Tibial nerve (tissue), 4 donors: ENCODE measurements around the gene HLA-DQB1. TPM values are rescaled to one million over a fixed set of nuclear protein-coding genes. Genes with fewer than 3 reads are reported as not detected.
"Not testable (repeated sequence)": the region's sequence is repeated elsewhere in the genome, so short reads cannot be mapped to it uniquely, and the experiment has no call there.

Experiments
- DNase-seq, 2 donors: peaks; one replicate each; pipeline ENCODE4 v3.0.0-alpha.2; 2019; ENCODE audit warnings: low spot score in 2 of 2
- H3K27ac ChIP-seq, 4 donors: fragments of 200-600 bp; sonication (generic) in 3 of 4; one replicate each; pipeline ENCODE4 v1.5.1; 2017 to 2019; ENCODE audit warnings: mild to moderate bottlenecking in 1 of 4
- H3K27me3 ChIP-seq, 2 donors: fragments of 200-600 bp; sonication (generic) in 1 of 2; one replicate each; pipeline versions ENCODE4 v1.5.1 to v1.6.0; 2017 to 2019
- H3K36me3 ChIP-seq, 3 donors: fragments of 200-600 bp; sonication (generic); one replicate each; pipeline ENCODE4 v1.5.1; 2018 to 2019
- H3K4me1 ChIP-seq, 4 donors: fragments of 200-600 bp; sonication (generic) in 3 of 4; one replicate each; pipeline ENCODE4 v1.5.1; 2017 to 2019
- H3K4me3 ChIP-seq, 4 donors: fragments of 200-600 bp; sonication (generic) in 3 of 4; one replicate each; pipeline ENCODE4 v1.5.1; 2017 to 2019; ENCODE audit warnings: mild to moderate bottlenecking in 1 of 4, moderate library complexity in 1 of 4
- H3K9me3 ChIP-seq, 4 donors: fragments of 200-600 bp; sonication (generic) in 3 of 4; one replicate each; pipeline ENCODE4 v1.5.1; 2017 to 2019
- CTCF ChIP-seq, 5 experiments: fragments of 200-600 bp in 3 of 5; fragments of 450-650 bp in 2 of 5; sonication (generic) in 3 of 5; IDR thresholded peaks; one replicate each; pipeline ENCODE4 v1.5.1; 2016 to 2019; ENCODE audit warnings: antibody characterized with exemption in 5 of 5, mild to moderate bottlenecking in 3 of 5, moderate library complexity in 2 of 5
- EP300 ChIP-seq, 2 donors: sonication (generic); formaldehyde crosslinking; IDR thresholded peaks; one replicate each; pipeline ENCODE4 v1.6.1; 2017; ENCODE audit warnings: antibody characterized with exemption in 2 of 2, mild to moderate bottlenecking in 1 of 2
- POLR2A ChIP-seq, 2 donors: fragments of 450-650 bp; IDR thresholded peaks; one replicate each; pipeline ENCODE4 v1.6.1; 2017; ENCODE audit warnings: antibody characterized with exemption in 2 of 2, mild to moderate bottlenecking in 2 of 2, moderate library complexity in 2 of 2
- WGBS, 2 donors: methylation state at CpG; one replicate each; pipeline ENCODE4 v1.1.5; 2018; 5-methylcytosine and 5-hydroxymethylcytosine counted together
- total RNA-seq, 4 donors: library from RNA; depleted of rRNA; stranded (reverse); fragments of >200 nt; gene quantifications; one replicate each; pipeline ENCODE4 v1.1.0, GENCODE V29; 2016

HLA-DQB1 gene
- total RNA-seq, result 10 to 100 TPM in 1 of 4 donors, 1 to 10 TPM in 2, under 1 TPM in 1; 0.90 to 12.0 (median 3.0) TPM

DNA sequence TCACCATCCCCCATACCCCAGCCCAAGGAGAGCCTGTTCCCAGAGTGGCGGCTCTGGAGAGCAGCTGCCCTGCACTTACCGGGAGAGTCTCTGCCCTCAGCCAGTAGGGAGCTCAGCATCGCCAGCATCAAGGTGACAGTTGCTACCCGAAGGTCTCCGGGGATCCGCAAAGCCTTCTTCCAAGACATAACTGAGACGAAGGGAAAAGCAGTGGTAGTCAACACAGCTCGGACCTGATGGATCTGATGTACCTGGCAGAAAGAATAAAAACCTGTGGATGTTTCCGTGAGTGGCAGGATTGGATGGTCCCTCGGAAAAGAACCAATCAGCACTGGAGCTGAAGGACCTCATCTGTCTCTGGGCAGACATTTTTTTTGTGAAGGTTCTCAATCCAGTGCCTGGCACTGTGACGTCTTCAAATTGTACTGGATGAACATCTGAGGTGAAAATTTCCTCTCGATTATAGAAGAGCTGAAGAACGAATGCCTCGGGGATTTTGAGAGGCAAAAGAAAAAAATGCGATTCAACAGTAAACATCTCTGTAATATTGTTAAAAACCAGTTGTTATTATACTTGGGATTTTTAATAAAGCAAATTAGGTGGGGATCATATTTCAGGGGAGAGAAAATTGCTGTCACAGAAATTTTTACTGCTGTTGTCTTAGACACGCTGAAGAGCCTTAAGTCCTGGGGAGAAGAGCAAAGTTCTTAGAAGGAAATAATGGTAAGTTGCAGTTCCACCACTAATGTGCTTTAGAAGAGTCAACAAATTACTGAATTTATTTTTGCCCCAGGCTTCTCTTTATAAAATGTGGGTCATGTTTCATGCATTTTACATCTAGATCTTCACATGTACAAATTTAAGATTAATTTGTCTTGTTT, at the start of gene HLA-DQB1:
HLA-DQB1 (minus strand) TSS at position 238 of the 881 bp plus-strand sequence; CDS start at position 188, 50 bp downstream.
- no peak for TF ChIP-seq EP300 (IDR thresholded peaks at IDR 0.05)
- no peak for TF ChIP-seq CTCF (IDR thresholded peaks at IDR 0.05)
- no peak for TF ChIP-seq POLR2A (IDR thresholded peaks at IDR 0.05)
- Histone ChIP-seq H3K27me3 (no peaks in the 10 kb centered on the region), H3K36me3 (no peaks in the 10 kb centered on the region), H3K4me3 (peak within 1 kb of the TSS in 1 of 4 donors; percentile 12), H3K9me3 (no peaks in the 10 kb centered on the region), H3K27ac (no peak within 1 kb of the TSS), H3K4me1 (no peaks in the 10 kb centered on the region)
- 4 to 18% methylated on average over 16 of the region's 16 CpGs for WGBS, 2 donors
- DNase-seq, result peak in 1 of 2 donors; percentile 21

- Histone ChIP-seq H3K27me3 (no peaks in the 10 kb centered on the region), H3K4me3 (no peak overlapping the region), H3K9me3 (no peaks in the 10 kb centered on the region), H3K4me1 (no peaks in the 10 kb centered on the region), H3K36me3 (no peaks in the 10 kb centered on the region), H3K27ac (no peak overlapping the region)
- no peak for DNase-seq
- TF ChIP-seq POLR2A (IDR thresholded peaks at IDR 0.05), result no peak
- TF ChIP-seq EP300 (IDR thresholded peaks at IDR 0.05), result no peak
- TF ChIP-seq CTCF (IDR thresholded peaks at IDR 0.05), result no peak
Observed at GRCh38 chr6:32713241-32713640, 46.8 kb upstream of the HLA-DQB1 start.

- TF ChIP-seq EP300 (IDR thresholded peaks at IDR 0.05) (no peak), POLR2A (IDR thresholded peaks at IDR 0.05) (no peak), CTCF (IDR thresholded peaks at IDR 0.05) (no peak)
- no peaks in the 10 kb centered on the region for H3K9me3 ChIP-seq
- no peaks in the 10 kb centered on the region for H3K4me1 ChIP-seq
- H3K27ac ChIP-seq, result no peak overlapping the region
- H3K4me3 ChIP-seq, result no peak overlapping the region
- peaks cover 0 to 7% of the 10 kb centered on the region in 2 donors for H3K27me3 ChIP-seq
- DNase-seq, result no peak
- H3K36me3 ChIP-seq, result no peaks in the 10 kb centered on the region
Observed at GRCh38 chr6:32709625-32710024, 43.2 kb upstream of the HLA-DQB1 start.

- DNase-seq, H3K36me3 ChIP-seq, H3K4me3 ChIP-seq, H3K9me3 ChIP-seq, H3K4me1 ChIP-seq, H3K27ac ChIP-seq: not testable (repeated sequence)
- WGBS, 2 donors, result 76 to 92% methylated on average over 3 of the region's 3 CpGs
- H3K27me3 ChIP-seq, result peaks cover 0 to 27% of the 10 kb centered on the region in 2 donors
Observed at GRCh38 chr6:32705164-32705563, 38.7 kb upstream of the HLA-DQB1 start.

DNA sequence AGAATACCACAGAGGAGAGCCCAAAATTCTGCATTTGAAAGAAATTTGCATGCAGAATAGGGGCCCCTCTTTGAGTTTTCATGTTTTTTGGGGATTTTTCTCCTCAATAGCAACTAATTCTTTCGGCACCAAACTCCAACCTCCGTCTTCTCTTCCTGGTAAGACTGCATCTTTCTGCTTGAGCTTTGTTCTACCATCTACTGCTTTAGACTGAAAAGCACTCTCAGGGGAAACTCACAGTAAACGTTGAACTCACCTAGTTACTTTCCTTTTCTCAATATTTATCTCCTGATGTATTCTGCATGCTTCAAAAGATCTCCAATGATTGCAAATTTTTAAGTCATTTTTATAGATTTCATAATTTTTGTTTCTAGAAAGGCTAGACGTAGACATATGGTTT, 36.9 kb upstream of the HLA-DQB1 start:
- no peak for DNase-seq
- H3K27me3 ChIP-seq, result peaks cover 0 to 27% of the 10 kb centered on the region in 2 donors
- WGBS, 2 donors, result 40 to 58% methylated on average over 4 of the region's 4 CpGs
- no peaks in the 10 kb centered on the region for H3K36me3 ChIP-seq
- no peak overlapping the region for H3K27ac ChIP-seq
- H3K4me1 ChIP-seq, result no peaks in the 10 kb centered on the region
- TF ChIP-seq POLR2A (IDR thresholded peaks at IDR 0.05) (no peak), CTCF (IDR thresholded peaks at IDR 0.05) (no peak), EP300 (IDR thresholded peaks at IDR 0.05) (no peak)
- no peaks in the 10 kb centered on the region for H3K9me3 ChIP-seq
- H3K4me3 ChIP-seq, result no peak overlapping the region
